ENCODE data around the gene KLK1. TPM values are rescaled to one million over a fixed set of nuclear protein-coding genes. Genes with fewer than 3 reads are reported as not detected.
A peak's percentile ranks its signal among the peaks of the same experiment; 100 is the strongest.

The KLK1 gene
- total and polyA plus RNA-seq, 2 donors, result 0.39 TPM; not detected in 1

Small RNA genes within 50 kb of the gene (small RNA-seq; reads per million reads assigned to genes)
- gene SNORD88A (126 reads per million, percentile 97 among the genes with 10 or more reads in this experiment), gene SNORD88B (not detected), gene SNORD88C (not detected)

Other genes starting within 250 kb of the KLK1 start
- gene SYT3, start 183.9 kb downstream of the KLK1 start, total RNA-seq, result 0.16 TPM
- gene SYT3, start 183.9 kb downstream of the KLK1 start, polyA plus RNA-seq, result 0.32 TPM
- gene C19orf81, start 174.3 kb downstream of the KLK1 start, total RNA-seq, result not detected
- gene C19orf81, start 174.3 kb downstream of the KLK1 start, polyA plus RNA-seq, result 0.94 TPM
- gene SHANK1, start 104.0 kb downstream of the KLK1 start, total RNA-seq, result 4.3 TPM
- 0.60 TPM for gene SHANK1, start 104.0 kb downstream of the KLK1 start, polyA plus RNA-seq
- 32.4 TPM for gene CLEC11A, start 100.4 kb downstream of the KLK1 start, total RNA-seq
- 43.7 TPM for gene CLEC11A, start 100.4 kb downstream of the KLK1 start, polyA plus RNA-seq
- not detected for gene GPR32, start 53.3 kb downstream of the KLK1 start, total RNA-seq
- gene GPR32, start 53.3 kb downstream of the KLK1 start, polyA plus RNA-seq, result not detected
- not detected for gene ACP4, start 33.4 kb downstream of the KLK1 start, total RNA-seq
- not detected for gene ACP4, start 33.4 kb downstream of the KLK1 start, polyA plus RNA-seq
- gene KLK15, start 9.8 kb upstream of the KLK1 start, total RNA-seq, result not detected
- gene KLK15, start 9.8 kb upstream of the KLK1 start, polyA plus RNA-seq, result not detected
- not detected for gene KLK3, start 31.1 kb upstream of the KLK1 start, total RNA-seq
- gene KLK3, start 31.1 kb upstream of the KLK1 start, polyA plus RNA-seq, result not detected
- gene KLK2, start 49.7 kb upstream of the KLK1 start, total RNA-seq, result not detected
- not detected for gene KLK2, start 49.7 kb upstream of the KLK1 start, polyA plus RNA-seq
- gene KLK4, start 87.6 kb upstream of the KLK1 start, total RNA-seq, result not detected
- not detected for gene KLK4, start 87.6 kb upstream of the KLK1 start, polyA plus RNA-seq
- not detected for gene KLK5, start 129.3 kb upstream of the KLK1 start, total RNA-seq
- not detected for gene KLK5, start 129.3 kb upstream of the KLK1 start, polyA plus RNA-seq
- gene KLK6, start 145.8 kb upstream of the KLK1 start, total RNA-seq, result not detected
- gene KLK6, start 145.8 kb upstream of the KLK1 start, polyA plus RNA-seq, result not detected
- 0.32 TPM for gene KLK7, start 160.1 kb upstream of the KLK1 start, total RNA-seq
- gene KLK7, start 160.1 kb upstream of the KLK1 start, polyA plus RNA-seq, result 0.14 TPM
- not detected for gene KLK8, start 177.8 kb upstream of the KLK1 start, total RNA-seq
- not detected for gene KLK8, start 177.8 kb upstream of the KLK1 start, polyA plus RNA-seq
- gene KLK10, start 195.9 kb upstream of the KLK1 start, total RNA-seq, result not detected
- gene KLK10, start 195.9 kb upstream of the KLK1 start, polyA plus RNA-seq, result 0.33 TPM
- gene KLK11, start 202.8 kb upstream of the KLK1 start, total RNA-seq, result not detected
- 0.15 TPM for gene KLK11, start 202.8 kb upstream of the KLK1 start, polyA plus RNA-seq
- not detected for gene KLK12, start 211.2 kb upstream of the KLK1 start, total RNA-seq
- not detected for gene KLK12, start 211.2 kb upstream of the KLK1 start, polyA plus RNA-seq
- not detected for gene KLK13, start 241.3 kb upstream of the KLK1 start, total RNA-seq
- 0.20 TPM for gene KLK13, start 241.3 kb upstream of the KLK1 start, polyA plus RNA-seq